HG03097 (cell line): Measurements from ENCODE around the gene CTTNBP2.

ENCODE experiments used
- ATAC-seq: cut with Tn5 transposase; IDR thresholded peaks from one replicate; pipeline ENCODE4 v1.9.1; 2021; ENCODE audit not compliant: unreplicated experiment, low FRiP score

The CTTNBP2 gene

DNA sequence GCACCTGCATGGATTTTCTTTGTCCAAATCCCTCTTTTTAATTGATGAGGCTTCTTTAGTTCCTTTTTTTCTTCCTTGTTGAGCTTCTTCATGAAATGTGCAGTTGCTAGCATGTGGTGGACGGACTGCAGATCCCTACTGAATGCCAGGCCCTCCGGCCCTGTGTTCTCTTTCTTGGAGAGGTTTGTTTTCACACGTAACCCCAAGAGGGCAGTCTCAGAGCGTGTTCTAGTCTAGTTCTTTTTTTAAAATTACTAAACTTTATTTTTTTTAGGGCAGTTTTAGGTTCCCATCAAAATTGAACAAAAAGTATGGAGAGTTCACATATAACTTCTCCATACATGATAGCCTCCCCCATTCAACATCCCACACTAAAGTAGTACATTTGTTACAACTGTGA lies 203.4 kb downstream of the CTTNBP2 start:
- no peak for ATAC-seq

DNA sequence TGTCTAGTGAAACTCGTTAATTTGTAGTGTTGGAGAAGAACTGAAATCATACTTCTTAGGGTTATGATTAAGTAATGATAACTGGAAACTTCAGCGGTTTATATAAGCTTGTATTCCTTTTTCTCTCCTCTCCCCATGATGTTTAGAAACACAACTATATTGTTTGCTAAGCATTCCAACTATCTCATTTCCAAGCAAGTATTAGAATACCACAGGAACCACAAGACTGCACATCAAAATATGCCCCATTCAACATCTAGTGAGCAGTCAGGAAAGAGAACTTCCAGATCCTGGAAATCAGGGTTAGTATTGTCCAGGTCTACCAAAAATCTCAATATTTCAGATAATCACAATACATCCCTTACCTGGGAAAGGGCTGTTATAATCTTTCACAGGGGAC lies 205.8 kb downstream of the CTTNBP2 start:
- no peak for ATAC-seq

DNA sequence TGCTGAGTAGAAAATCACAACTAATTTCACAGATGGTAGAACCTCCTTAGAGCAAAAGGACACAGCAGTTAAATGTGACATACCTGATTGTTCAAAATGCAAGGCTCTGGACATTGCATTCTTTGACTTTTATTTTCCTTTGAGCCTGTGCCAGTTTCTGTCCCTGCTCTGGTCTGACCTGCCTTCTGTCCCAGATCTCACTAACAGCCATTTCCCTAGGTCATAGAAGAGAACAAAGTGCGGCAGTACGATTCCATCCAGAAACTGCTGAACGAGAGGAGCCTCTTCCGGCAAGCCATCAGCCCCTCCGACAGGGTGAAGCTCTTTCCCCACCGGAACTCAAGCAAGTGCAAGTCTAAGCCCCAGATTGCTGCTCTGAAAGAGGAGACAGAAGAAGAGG lies 206.6 kb downstream of the CTTNBP2 start:
- ATAC-seq: no peak

GRCh38 chr7:117666031-117666430 lies 207.2 kb downstream of the CTTNBP2 start:
- no peak for ATAC-seq

DNA sequence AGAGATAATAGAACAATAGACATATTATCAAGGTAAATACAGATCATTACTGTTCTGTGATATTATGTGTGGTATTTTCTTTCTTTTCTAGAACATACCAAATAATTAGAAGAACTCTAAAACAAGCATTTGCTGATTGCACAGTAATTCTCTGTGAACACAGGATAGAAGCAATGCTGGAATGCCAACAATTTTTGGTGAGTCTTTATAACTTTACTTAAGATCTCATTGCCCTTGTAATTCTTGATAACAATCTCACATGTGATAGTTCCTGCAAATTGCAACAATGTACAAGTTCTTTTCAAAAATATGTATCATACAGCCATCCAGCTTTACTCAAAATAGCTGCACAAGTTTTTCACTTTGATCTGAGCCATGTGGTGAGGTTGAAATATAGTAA lies 207.9 kb downstream of the CTTNBP2 start:
- no peak for ATAC-seq

GRCh38 chr7:117664047-117664446 lies 209.2 kb downstream of the CTTNBP2 start:
- no peak for ATAC-seq

DNA sequence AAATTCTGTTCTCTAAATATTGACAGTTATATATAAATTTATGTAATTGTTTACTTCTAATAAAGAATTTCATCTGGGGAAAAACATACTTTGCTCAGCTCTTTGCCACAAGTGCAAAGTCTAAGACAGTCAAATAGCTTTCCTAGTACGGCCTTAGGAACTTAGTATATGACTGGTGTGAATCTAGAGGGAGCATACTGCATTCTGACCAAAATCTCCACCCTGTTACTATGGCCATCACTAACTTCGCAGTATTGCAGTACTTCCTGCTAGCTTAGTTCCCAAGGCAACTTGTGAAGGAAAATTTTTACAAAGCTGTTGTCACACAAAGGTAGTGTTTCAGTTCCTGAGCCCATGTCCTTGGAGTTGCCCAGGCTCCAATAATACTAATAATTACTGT lies 211.9 kb downstream of the CTTNBP2 start:
- no peak for ATAC-seq
